Peyer's patch (tissue), 4 donors: Measurements from ENCODE around the gene ZNF697.
"Not testable (repeated sequence)": the region's sequence is repeated elsewhere in the genome, so short reads cannot be mapped to it uniquely, and the experiment has no call there.

Experiments
- POLR2A ChIP-seq, 2 donors: fragments of 450-650 bp; IDR thresholded peaks; one replicate each; pipeline ENCODE4 v1.5.1; 2017; ENCODE audit warnings: antibody characterized with exemption in 2 of 2, mild to moderate bottlenecking in 2 of 2, moderate library complexity in 2 of 2
- TF ChIP-seq, protein P1 (sequence below), 6 experiments: fragments of 450-650 bp in 4 of 6; fragments of 200-600 bp in 2 of 6; sonication (generic) in 1 of 6; IDR thresholded peaks; one replicate each; pipeline ENCODE4 v1.5.1; 2017 to 2019; ENCODE audit warnings: antibody characterized with exemption in 6 of 6, mild to moderate bottlenecking in 3 of 6, moderate library complexity in 1 of 6

DNA sequence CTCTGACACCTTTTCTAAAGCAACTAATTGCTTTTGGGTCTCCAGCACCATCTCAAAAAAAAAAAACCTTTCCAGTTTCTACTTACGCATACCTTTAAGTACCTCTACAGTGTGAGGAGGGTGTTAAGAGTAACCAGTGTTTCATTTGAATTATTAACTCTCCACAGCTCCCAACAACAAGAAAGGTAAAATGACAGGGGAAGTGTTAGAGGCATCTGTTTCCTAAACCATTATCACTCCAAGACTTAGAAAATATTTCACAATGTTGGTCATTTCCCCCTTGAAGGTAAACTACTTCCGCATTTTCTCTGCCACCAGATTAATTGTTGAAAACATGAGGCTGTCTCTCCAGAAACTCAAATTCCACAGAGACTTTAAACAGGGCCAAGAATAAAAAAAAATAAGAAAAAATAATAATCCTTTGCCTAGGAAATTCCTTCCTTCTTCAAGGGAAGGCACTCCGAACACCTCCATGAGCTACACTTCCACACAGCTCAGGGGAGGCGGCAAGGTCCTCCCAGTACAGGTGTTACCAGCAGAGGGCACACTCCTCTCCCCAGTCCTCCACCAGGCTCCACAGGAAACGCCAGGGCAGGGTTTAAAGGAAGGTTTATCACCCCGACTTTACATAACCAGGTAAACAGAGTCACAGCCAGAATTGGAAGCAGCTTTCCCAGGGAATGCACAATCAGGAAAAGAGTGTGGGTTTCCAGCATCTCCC lies 40.8 kb downstream of the ZNF697 start:
- TF ChIP-seq, protein P1, sequence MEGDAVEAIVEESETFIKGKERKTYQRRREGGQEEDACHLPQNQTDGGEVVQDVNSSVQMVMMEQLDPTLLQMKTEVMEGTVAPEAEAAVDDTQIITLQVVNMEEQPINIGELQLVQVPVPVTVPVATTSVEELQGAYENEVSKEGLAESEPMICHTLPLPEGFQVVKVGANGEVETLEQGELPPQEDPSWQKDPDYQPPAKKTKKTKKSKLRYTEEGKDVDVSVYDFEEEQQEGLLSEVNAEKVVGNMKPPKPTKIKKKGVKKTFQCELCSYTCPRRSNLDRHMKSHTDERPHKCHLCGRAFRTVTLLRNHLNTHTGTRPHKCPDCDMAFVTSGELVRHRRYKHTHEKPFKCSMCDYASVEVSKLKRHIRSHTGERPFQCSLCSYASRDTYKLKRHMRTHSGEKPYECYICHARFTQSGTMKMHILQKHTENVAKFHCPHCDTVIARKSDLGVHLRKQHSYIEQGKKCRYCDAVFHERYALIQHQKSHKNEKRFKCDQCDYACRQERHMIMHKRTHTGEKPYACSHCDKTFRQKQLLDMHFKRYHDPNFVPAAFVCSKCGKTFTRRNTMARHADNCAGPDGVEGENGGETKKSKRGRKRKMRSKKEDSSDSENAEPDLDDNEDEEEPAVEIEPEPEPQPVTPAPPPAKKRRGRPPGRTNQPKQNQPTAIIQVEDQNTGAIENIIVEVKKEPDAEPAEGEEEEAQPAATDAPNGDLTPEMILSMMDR (IDR thresholded peaks at IDR 0.05), result not testable (repeated sequence)
- not testable (repeated sequence) for TF ChIP-seq POLR2A (IDR thresholded peaks at IDR 0.05)
